Neural cell (in vitro differentiated cells): ENCODE measurements around the gene EMID1. TPM values are rescaled to one million over a fixed set of nuclear protein-coding genes. Genes with fewer than 3 reads are reported as not detected.
A peak's percentile ranks its signal among the peaks of the same experiment; 100 is the strongest.

Source experiments
- H2AFZ ChIP-seq: fragments of 200-600, 300-800 bp; sonication (generic), shearing (Covaris generic); 2 replicates; pipeline ENCODE4 v1.6.0; 2014; ENCODE audit warnings: low read depth, mild to moderate bottlenecking, antibody characterized with exemption, low read length, moderate library complexity
- H3F3A ChIP-seq: fragments of 200-600 bp; shearing (Covaris generic); 2 replicates; pipeline ENCODE4 v1.6.1; 2016; ENCODE audit warnings: mild to moderate bottlenecking, moderate library complexity, mixed read lengths, antibody characterized with exemption, low read length; ENCODE audit not compliant: insufficient read depth, poor library complexity, severe bottlenecking
- H3K27ac ChIP-seq: fragments of 200-600, 300-800 bp; sonication (generic), shearing (Covaris generic); 2 replicates; pipeline ENCODE4 v1.5.1; 2014; ENCODE audit warnings: mild to moderate bottlenecking, low read length, moderate library complexity
- H3K27me3 ChIP-seq: fragments of 300-800, 200-600 bp; sonication (generic), shearing (Covaris generic); 2 replicates; pipeline ENCODE4 v1.6.0; 2014; ENCODE audit warnings: mild to moderate bottlenecking, low read depth, low read length, moderate library complexity; ENCODE audit not compliant: insufficient read depth
- H3K36me3 ChIP-seq: fragments of 300-800, 200-600 bp; sonication (generic), shearing (Covaris generic); 2 replicates; pipeline ENCODE4 v1.5.1; 2014; ENCODE audit warnings: mild to moderate bottlenecking, antibody characterized with exemption, low read length, moderate library complexity; ENCODE audit not compliant: insufficient read depth
- H3K4me2 ChIP-seq: fragments of 300-800, 200-600 bp; sonication (generic), shearing (Covaris generic); 2 replicates; pipeline ENCODE4 v1.6.0; 2014; ENCODE audit warnings: mild to moderate bottlenecking, low read length
- H3K4me3 ChIP-seq: fragments of 300-800, 200-600 bp; sonication (generic), shearing (Covaris generic); 2 replicates; pipeline ENCODE4 v1.5.1; 2014; ENCODE audit warnings: mild to moderate bottlenecking, low read length, moderate library complexity
- H3K79me2 ChIP-seq: fragments of 200-600 bp; shearing (Covaris generic); replicated peaks from 2 replicates; pipeline ENCODE4 v1.6.0; 2014; ENCODE audit warnings: mild to moderate bottlenecking, low read length, moderate library complexity; ENCODE audit not compliant: insufficient read depth
- H3K9ac ChIP-seq: fragments of 300-800, 200-600 bp; sonication (generic), shearing (Covaris generic); 2 replicates; pipeline ENCODE4 v1.6.1; 2016; ENCODE audit warnings: mild to moderate bottlenecking, low read length, mixed read lengths
- H3K9me2 ChIP-seq: fragments of 200-600 bp; shearing (Covaris generic); 2 replicates; pipeline ENCODE4 v1.6.1; 2016; ENCODE audit warnings: mild to moderate bottlenecking, low read length, mixed read lengths; ENCODE audit not compliant: insufficient read depth
- H3K9me3 ChIP-seq: fragments of 200-600, 300-800 bp; sonication (generic), shearing (Covaris generic); 2 replicates; pipeline ENCODE4 v1.6.1; 2016; ENCODE audit warnings: mild to moderate bottlenecking, mixed run types, low read length, moderate library complexity, mixed read lengths
- H4K20me1 ChIP-seq: fragments of 200-600 bp; shearing (Covaris generic); 2 replicates; pipeline ENCODE4 v1.6.1; 2016; ENCODE audit warnings: mild to moderate bottlenecking, mixed run types; ENCODE audit not compliant: insufficient read depth
- EP300 ChIP-seq: fragments of 450-650 bp; conservative IDR thresholded peaks from 2 replicates; pipeline ENCODE4 v1.6.1; 2014; ENCODE audit warnings: antibody characterized with exemption, mild to moderate bottlenecking, moderate library complexity; ENCODE audit not compliant: poor library complexity, severe bottlenecking
- EZH2 ChIP-seq: fragments of 200-600, 300-800 bp; shearing (Covaris generic), sonication (generic); IDR thresholded peaks from 2 replicates; pipeline ENCODE4 v1.6.1; 2014; ENCODE audit warnings: antibody characterized with exemption, low read length, borderline replicate concordance, mild to moderate bottlenecking; ENCODE audit not compliant: insufficient read depth, poor library complexity, severe bottlenecking
- MXI1 ChIP-seq: fragments of 450-650 bp; conservative IDR thresholded peaks from 2 replicates; pipeline ENCODE4 v1.6.1; 2014; ENCODE audit warnings: antibody characterized with exemption, mild to moderate bottlenecking; ENCODE audit not compliant: poor library complexity, severe bottlenecking
- POLR2AphosphoS5 ChIP-seq: IDR thresholded peaks from 2 replicates; pipeline ENCODE4 v1.6.1; 2012
- RAD21 ChIP-seq: fragments of 450-650 bp; conservative IDR thresholded peaks from 2 replicates; pipeline ENCODE4 v1.6.1; 2014; ENCODE audit warnings: antibody characterized with exemption, mild to moderate bottlenecking, moderate library complexity
- SMC3 ChIP-seq: fragments of 450-650 bp; conservative IDR thresholded peaks from 2 replicates; pipeline ENCODE4 v1.6.1; 2014; ENCODE audit warnings: antibody characterized with exemption, mild to moderate bottlenecking, moderate library complexity; ENCODE audit not compliant: poor library complexity
- TAF1 ChIP-seq: IDR thresholded peaks from 2 replicates; pipeline ENCODE4 v1.6.1; 2012; ENCODE audit warnings: low read depth
- polyA plus RNA-seq: library from polyadenylated mRNA; depleted of rRNA; stranded (reverse); fragments of >200 nt; gene quantifications from 2 replicates; pipeline ENCODE4 v1.2.3, GENCODE V29; 2014
- TF ChIP-seq, protein P1 (sequence below): fragments of 450-650 bp; IDR thresholded peaks from 2 replicates; pipeline ENCODE4 v1.5.1; 2014; ENCODE audit warnings: antibody characterized with exemption, mild to moderate bottlenecking, moderate library complexity; ENCODE audit not compliant: poor library complexity, severe bottlenecking
- TF ChIP-seq, protein P2 (sequence below): IDR thresholded peaks from 2 replicates; pipeline ENCODE4 v1.6.1; 2012; ENCODE audit warnings: borderline replicate concordance

The EMID1 gene
- polyA plus RNA-seq, 1 donor from 2014 or later = 14.1 TPM

GRCh38 chr22:29266564-29267461 is 61.1 kb downstream of the EMID1 start:
- Histone ChIP-seq H3F3A (no peaks in the 10 kb centered on the region), H3K9me3 (no peaks in the 10 kb centered on the region), H3K4me3 (peak overlapping the region; percentile 91), H3K9ac (peak overlapping the region; percentile 98), H3K79me2 (peaks cover 53% of the 10 kb centered on the region), H3K9me2 (no peaks in the 10 kb centered on the region), H3K27ac (peak overlapping the region; percentile 98), H4K20me1 (peaks cover 24% of the 10 kb centered on the region), H3K36me3 (no peaks in the 10 kb centered on the region), H2AFZ (peak overlapping the region; percentile 65), H3K4me2 (peak overlapping the region; percentile 97), H3K27me3 (no peaks in the 10 kb centered on the region)
- no peak for TF ChIP-seq EP300
- TF ChIP-seq SMC3 = no peak
- TF ChIP-seq RAD21 = no peak
- no peak for TF ChIP-seq TAF1
- TF ChIP-seq, protein P1, sequence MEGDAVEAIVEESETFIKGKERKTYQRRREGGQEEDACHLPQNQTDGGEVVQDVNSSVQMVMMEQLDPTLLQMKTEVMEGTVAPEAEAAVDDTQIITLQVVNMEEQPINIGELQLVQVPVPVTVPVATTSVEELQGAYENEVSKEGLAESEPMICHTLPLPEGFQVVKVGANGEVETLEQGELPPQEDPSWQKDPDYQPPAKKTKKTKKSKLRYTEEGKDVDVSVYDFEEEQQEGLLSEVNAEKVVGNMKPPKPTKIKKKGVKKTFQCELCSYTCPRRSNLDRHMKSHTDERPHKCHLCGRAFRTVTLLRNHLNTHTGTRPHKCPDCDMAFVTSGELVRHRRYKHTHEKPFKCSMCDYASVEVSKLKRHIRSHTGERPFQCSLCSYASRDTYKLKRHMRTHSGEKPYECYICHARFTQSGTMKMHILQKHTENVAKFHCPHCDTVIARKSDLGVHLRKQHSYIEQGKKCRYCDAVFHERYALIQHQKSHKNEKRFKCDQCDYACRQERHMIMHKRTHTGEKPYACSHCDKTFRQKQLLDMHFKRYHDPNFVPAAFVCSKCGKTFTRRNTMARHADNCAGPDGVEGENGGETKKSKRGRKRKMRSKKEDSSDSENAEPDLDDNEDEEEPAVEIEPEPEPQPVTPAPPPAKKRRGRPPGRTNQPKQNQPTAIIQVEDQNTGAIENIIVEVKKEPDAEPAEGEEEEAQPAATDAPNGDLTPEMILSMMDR = no peak
- no peak for TF ChIP-seq MXI1
- TF ChIP-seq POLR2AphosphoS5 = no peak
- TF ChIP-seq, protein P2, sequence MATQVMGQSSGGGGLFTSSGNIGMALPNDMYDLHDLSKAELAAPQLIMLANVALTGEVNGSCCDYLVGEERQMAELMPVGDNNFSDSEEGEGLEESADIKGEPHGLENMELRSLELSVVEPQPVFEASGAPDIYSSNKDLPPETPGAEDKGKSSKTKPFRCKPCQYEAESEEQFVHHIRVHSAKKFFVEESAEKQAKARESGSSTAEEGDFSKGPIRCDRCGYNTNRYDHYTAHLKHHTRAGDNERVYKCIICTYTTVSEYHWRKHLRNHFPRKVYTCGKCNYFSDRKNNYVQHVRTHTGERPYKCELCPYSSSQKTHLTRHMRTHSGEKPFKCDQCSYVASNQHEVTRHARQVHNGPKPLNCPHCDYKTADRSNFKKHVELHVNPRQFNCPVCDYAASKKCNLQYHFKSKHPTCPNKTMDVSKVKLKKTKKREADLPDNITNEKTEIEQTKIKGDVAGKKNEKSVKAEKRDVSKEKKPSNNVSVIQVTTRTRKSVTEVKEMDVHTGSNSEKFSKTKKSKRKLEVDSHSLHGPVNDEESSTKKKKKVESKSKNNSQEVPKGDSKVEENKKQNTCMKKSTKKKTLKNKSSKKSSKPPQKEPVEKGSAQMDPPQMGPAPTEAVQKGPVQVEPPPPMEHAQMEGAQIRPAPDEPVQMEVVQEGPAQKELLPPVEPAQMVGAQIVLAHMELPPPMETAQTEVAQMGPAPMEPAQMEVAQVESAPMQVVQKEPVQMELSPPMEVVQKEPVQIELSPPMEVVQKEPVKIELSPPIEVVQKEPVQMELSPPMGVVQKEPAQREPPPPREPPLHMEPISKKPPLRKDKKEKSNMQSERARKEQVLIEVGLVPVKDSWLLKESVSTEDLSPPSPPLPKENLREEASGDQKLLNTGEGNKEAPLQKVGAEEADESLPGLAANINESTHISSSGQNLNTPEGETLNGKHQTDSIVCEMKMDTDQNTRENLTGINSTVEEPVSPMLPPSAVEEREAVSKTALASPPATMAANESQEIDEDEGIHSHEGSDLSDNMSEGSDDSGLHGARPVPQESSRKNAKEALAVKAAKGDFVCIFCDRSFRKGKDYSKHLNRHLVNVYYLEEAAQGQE = no peak

- H3K9ac ChIP-seq = peak overlapping the region; percentile 98
- no peaks in the 10 kb centered on the region for H3K27me3 ChIP-seq
- peak overlapping the region; percentile 65 for H2AFZ ChIP-seq
- peak overlapping the region; percentile 98 for H3K27ac ChIP-seq
- no peaks in the 10 kb centered on the region for H3K9me2 ChIP-seq
- peak overlapping the region; percentile 91 for H3K4me3 ChIP-seq
- peaks cover 60% of the 10 kb centered on the region for H3K79me2 ChIP-seq
- H3K4me2 ChIP-seq = peak overlapping the region; percentile 97
- H4K20me1 ChIP-seq = peaks cover 31% of the 10 kb centered on the region
- H3K36me3 ChIP-seq = no peaks in the 10 kb centered on the region
- no peaks in the 10 kb centered on the region for H3F3A ChIP-seq
- no peaks in the 10 kb centered on the region for H3K9me3 ChIP-seq
- TF ChIP-seq POLR2AphosphoS5 (no peak), MXI1 (no peak), EP300 (no peak), EZH2 (no peak), TAF1 (no peak), SMC3 (no peak), RAD21 (no peak)
- TF ChIP-seq, protein P1 = no peak
- TF ChIP-seq, protein P2 = no peak
These were observed 61.8 kb downstream of the EMID1 start for GRCh38 chr22:29267462-29267857.
